HG03457 (cell line): ENCODE measurements around the gene PRUNE2.
A peak's percentile ranks its signal among the peaks of the same experiment; 100 is the strongest.

Experiments used
- ATAC-seq: cut with Tn5 transposase; IDR thresholded peaks from one replicate; pipeline ENCODE4 v1.9.1; 2021; ENCODE audit warnings: moderate number of reproducible peaks; ENCODE audit not compliant: unreplicated experiment

The PRUNE2 gene

GRCh38 chr9:76581731-76582130 is 324.2 kb downstream of the PRUNE2 start:
- no peak for ATAC-seq

DNA sequence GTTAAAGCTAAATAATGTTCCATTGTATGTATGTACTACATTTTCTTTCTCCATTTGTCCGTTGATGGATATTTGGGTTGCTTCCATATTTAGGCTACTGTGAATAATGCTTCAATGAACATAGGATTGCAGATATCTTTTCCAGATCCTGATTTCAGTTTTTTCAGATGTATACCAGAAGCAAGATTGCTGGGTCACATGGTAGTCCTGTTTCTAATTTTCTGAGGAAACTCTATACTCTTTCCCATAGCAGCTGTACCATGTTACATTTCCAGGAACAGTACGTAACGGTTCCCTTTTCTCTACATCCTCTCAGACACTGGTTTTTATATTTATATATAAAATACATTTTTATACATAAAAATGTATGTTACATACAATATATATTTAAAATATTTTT is 325.1 kb downstream of the PRUNE2 start:
- no peak for ATAC-seq

DNA sequence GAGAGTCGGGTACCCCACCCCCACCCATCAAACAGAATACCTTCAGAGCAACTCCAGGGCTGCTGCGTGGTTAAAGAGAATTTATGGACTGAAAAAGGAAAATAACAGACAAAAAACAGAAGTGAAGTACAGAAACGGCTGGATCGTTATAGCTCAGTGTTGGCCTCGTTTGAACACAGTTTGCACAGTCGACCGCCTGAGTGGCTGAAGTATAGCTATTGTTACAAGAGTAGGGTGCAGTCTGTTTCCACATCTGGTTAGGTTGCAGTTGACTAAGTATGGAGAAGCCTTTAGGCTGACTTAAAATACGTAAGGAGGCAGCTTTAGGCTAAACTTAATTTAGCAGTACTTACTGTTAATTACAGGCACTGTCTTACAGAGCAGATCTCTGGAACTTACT is 325.7 kb downstream of the PRUNE2 start:
- no peak for ATAC-seq

DNA sequence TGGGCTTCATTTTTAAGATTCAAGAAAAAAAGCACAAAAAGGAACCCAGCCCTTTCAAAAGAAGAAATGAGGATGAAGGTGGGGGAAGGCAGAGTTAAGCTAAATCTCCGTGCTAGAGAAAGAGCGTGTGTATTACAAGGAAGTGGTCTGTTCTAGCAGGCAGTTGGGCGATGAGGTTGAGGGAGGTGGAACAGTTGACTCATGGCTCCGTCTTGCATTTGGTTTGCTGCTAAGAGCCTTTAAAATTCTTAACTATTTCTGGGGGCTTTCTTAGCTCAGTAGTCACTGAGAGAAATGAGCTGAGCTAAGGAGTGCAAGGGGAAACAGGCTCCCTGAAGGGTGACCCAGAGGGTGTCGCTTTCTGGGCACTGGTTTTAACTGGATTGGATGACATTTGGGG is 329.6 kb downstream of the PRUNE2 start:
- ATAC-seq, result peak; percentile 89

- no peak for ATAC-seq
Observed at GRCh38 chr9:76575761-76576160, 330.2 kb downstream of the PRUNE2 start.

GRCh38 chr9:76573905-76574760 is 331.8 kb downstream of the PRUNE2 start:
- ATAC-seq, result no peak

GRCh38 chr9:76573408-76573807 is 332.5 kb downstream of the PRUNE2 start:
- no peak for ATAC-seq

GRCh38 chr9:76572151-76572550 is 333.8 kb downstream of the PRUNE2 start:
- ATAC-seq, result no peak

DNA sequence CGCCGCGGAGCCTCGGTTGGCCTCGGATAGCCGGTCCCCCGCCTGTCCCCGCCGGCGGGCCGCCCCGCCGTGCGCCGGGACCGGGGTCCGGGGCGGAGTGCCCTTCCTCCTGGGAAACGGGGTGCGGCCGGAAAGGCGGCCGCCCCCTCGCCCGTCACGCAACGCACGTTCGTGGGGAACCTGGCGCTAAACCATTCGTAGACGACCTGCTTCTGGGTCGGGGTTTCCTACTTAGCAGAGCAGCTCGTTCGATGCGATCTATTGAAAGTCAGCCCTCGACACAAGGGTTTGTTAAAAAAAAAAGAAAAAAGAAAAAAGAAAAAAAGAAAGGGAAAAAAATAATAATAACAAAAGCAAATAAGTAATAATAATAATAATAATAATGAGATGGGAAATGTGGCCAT is 334.2 kb downstream of the PRUNE2 start:
- ATAC-seq, result no peak

DNA sequence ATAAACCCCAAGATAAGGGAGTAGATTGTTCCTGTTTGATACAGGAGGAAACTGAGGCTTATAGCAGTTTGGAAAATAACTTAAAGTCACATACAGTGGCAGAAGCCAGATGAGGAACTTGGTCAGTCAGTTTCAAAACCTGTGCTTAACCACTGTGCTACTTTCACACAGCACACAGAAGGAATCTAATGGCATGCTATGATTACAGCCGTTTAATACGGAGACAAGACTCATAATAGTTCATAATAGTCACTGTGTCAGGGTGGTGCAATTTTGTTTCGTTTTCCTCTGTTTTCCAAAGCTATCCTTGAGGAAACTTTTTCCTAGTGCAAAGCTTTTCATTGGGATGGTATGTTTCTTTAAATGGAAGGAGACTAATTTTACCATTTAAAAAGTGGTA is 334.6 kb downstream of the PRUNE2 start:
- peak; percentile 85 for ATAC-seq

DNA sequence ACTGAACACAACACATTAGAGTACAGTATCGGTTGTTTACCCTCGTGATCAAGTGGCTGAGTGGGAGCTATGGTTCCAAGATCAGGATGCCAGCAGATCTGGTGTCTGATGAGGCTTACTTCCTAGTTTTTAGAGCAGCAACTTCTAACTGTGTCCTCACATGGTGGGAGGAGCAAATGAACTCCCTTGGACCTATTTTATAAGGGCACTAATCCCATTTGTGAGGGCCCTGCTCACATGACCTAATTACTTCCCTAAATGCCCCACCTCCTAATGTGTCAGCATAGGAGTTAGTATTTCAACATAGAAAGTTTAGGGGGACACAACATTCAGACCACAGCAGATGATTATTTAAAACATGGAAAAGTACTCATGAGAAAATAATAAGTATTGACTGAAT is 335.1 kb downstream of the PRUNE2 start:
- ATAC-seq, result no peak

- no peak for ATAC-seq
Observed at GRCh38 chr9:76567086-76567485, 338.8 kb downstream of the PRUNE2 start.

GRCh38 chr9:76564297-76564696 is 341.6 kb downstream of the PRUNE2 start:
- no peak for ATAC-seq

DNA sequence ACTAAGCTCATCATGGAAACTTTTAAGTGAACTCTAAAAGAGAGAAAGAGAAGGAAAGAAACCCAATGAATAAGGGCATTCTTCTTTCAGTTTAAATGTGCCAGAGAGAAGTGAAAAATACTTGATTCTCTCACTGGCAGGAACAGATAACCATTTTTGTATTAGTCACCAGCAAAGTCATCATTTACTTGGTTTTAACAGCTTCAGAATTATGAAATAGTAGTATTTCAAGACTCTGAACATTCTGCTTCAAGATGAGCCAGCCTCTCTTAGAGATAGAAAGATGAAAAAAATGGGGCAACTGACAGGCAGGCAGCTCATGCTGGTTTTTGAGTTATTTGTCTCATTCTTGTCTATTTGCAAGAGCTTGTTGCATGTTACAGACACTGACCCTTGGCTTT is 343.4 kb downstream of the PRUNE2 start:
- peak; percentile 74 for ATAC-seq

DNA sequence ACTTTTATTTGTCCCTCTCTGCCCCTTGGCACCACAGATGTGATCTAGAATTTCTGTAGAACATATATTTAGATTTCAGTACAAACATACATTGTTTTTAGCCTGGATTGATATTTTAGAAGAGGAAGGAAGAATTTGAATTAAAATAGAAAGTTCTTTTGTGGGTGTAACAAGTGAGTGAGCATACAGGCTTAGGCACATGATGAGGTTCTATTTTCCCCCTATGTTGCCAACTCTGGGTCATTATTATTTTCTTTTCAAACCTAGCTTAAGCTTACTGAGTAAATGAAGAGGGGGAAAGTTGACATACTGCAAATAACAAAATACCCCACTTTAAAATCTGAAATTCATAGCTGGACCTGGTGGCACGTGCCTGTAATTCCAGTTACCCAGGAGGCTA is 344.0 kb downstream of the PRUNE2 start:
- ATAC-seq, result peak; percentile 9
